Gastroesophageal sphincter (tissue), 4 donors: ENCODE measurements around the gene ATP5ME. TPM values are rescaled to one million over a fixed set of nuclear protein-coding genes. Genes with fewer than 3 reads are reported as not detected.
"Not testable (repeated sequence)": the region's sequence is repeated elsewhere in the genome, so short reads cannot be mapped to it uniquely, and the experiment has no call there.

Experiments used
- ATAC-seq: fragments of 150-250 bp; one replicate; pipeline ENCODE4 v1.9.1; 2016; ENCODE audit warnings: mild to moderate bottlenecking, moderate library complexity
- H3K27ac ChIP-seq, 4 donors: fragments of 200-600 bp; sonication (generic) in 3 of 4; 1 replicate in 3 of 4; 2 replicates in 1 of 4; pipeline ENCODE4 v1.5.1; 2016 to 2019
- H3K27me3 ChIP-seq: fragments of 200-600 bp; sonication (generic); one replicate; pipeline ENCODE4 v1.5.1; 2019
- H3K36me3 ChIP-seq, 2 donors: fragments of 200-600 bp; sonication (generic); one replicate each; pipeline ENCODE4 v1.5.1; 2019; ENCODE audit warnings: control low read depth in 1 of 2
- H3K4me1 ChIP-seq, 3 donors: fragments of 200-600 bp; sonication (generic); 1 replicate in 2 of 3; 2 replicates in 1 of 3; pipeline ENCODE4 v1.5.1; 2016 to 2019; ENCODE audit warnings: control low read depth in 2 of 3
- H3K4me3 ChIP-seq, 2 donors: fragments of 200-600 bp; sonication (generic); one replicate each; pipeline ENCODE4 v1.5.1; 2019; ENCODE audit warnings: mild to moderate bottlenecking in 1 of 2, moderate library complexity in 1 of 2
- H3K9me3 ChIP-seq, 3 donors: fragments of 200-600 bp; sonication (generic); one replicate each; pipeline ENCODE4 v1.5.1; 2017 to 2019; ENCODE audit warnings: control low read depth in 2 of 3
- CTCF ChIP-seq, 4 experiments: fragments of 200-600 bp in 2 of 4; fragments of 450-650 bp in 2 of 4; sonication (generic) in 1 of 4; IDR thresholded peaks; one replicate each; pipeline ENCODE4 v1.5.1; 2017 to 2019; ENCODE audit warnings: antibody characterized with exemption in 4 of 4, mild to moderate bottlenecking in 2 of 4, moderate library complexity in 2 of 4
- EP300 ChIP-seq: sonication (generic); formaldehyde crosslinking; IDR thresholded peaks from one replicate; pipeline ENCODE4 v1.6.1; 2017; ENCODE audit warnings: antibody characterized with exemption, mild to moderate bottlenecking
- POLR2A ChIP-seq, 2 donors: fragments of 450-650 bp; IDR thresholded peaks; one replicate each; pipeline ENCODE4 v1.6.1; 2017; ENCODE audit warnings: antibody characterized with exemption in 2 of 2, mild to moderate bottlenecking in 2 of 2, moderate library complexity in 1 of 2
- POLR2AphosphoS5 ChIP-seq: sonication (generic); formaldehyde crosslinking; IDR thresholded peaks from one replicate; pipeline ENCODE4 v1.6.1; 2017; ENCODE audit warnings: antibody characterized with exemption
- WGBS, 2 donors: methylation state at CpG; one replicate each; pipeline ENCODE4 v1.1.5; 2018; ENCODE audit warnings: low coverage in 1 of 2; 5-methylcytosine and 5-hydroxymethylcytosine counted together
- total RNA-seq, 4 donors: library from RNA; depleted of rRNA; stranded (reverse); fragments of >200 nt; gene quantifications; one replicate each; pipeline ENCODE4 v1.1.0, GENCODE V29; 2016

ATP5ME gene
- total RNA-seq, 4 donors from 2014 or later = 56.9 to 116 (median 106) TPM

GRCh38 chr4:708631-708933 lies 34.5 kb upstream of the ATP5ME start:
- no peak overlapping the region for H3K27ac ChIP-seq
- 82 to 100% methylated on average over 1 to 3 of the region's 6 CpGs for WGBS, 2 donors
- H3K4me3 ChIP-seq = peak overlapping the region in 1 of 2 donors; percentile 0
- H3K36me3 ChIP-seq = peaks cover 0 to 4% of the 10 kb centered on the region in 2 donors
- H3K27me3 ChIP-seq = no peaks in the 10 kb centered on the region
- ATAC-seq = no peak
- TF ChIP-seq POLR2A (IDR thresholded peaks at IDR 0.05) (no peak), POLR2AphosphoS5 (no peak), EP300 (no peak), CTCF (IDR thresholded peaks at IDR 0.05) (no peak)
- no peaks in the 10 kb centered on the region for H3K9me3 ChIP-seq
- H3K4me1 ChIP-seq = peaks cover 9 to 51% (median 15%) of the 10 kb centered on the region in 3 donors

GRCh38 chr4:707929-708630 lies 34.0 kb upstream of the ATP5ME start:
- 67% methylated on average over 1 of the region's 11 CpGs; no CpG with 5 or more reads in 1 of the 2 donors for WGBS, 2 donors
- Histone ChIP-seq H3K4me1 (peaks cover 9 to 51% (median 15%) of the 10 kb centered on the region in 3 donors), H3K27ac (no peak overlapping the region), H3K27me3 (no peaks in the 10 kb centered on the region), H3K9me3 (no peaks in the 10 kb centered on the region), H3K4me3 (peak overlapping the region in 1 of 2 donors; percentile 99), H3K36me3 (peaks cover 0 to 4% of the 10 kb centered on the region in 2 donors)
- no peak for TF ChIP-seq POLR2AphosphoS5
- no peak for TF ChIP-seq CTCF (IDR thresholded peaks at IDR 0.05)
- no peak for TF ChIP-seq POLR2A (IDR thresholded peaks at IDR 0.05)
- TF ChIP-seq EP300 = no peak
- no peak for ATAC-seq

- Histone ChIP-seq H3K4me3 (peak overlapping the region; percentile 96 to 99), H3K27ac (peak overlapping the region in 1 of 4 donors; percentile 93), H3K4me1 (peaks cover 9 to 51% (median 15%) of the 10 kb centered on the region in 3 donors), H3K27me3 (no peaks in the 10 kb centered on the region), H3K9me3 (no peaks in the 10 kb centered on the region), H3K36me3 (peaks cover 0 to 4% of the 10 kb centered on the region in 2 donors)
- WGBS, 2 donors = 38% methylated on average over 3 of the region's 21 CpGs; no CpG with 5 or more reads in 1 of the 2 donors
- TF ChIP-seq POLR2AphosphoS5 (no peak), POLR2A (IDR thresholded peaks at IDR 0.05) (no peak), EP300 (no peak), CTCF (IDR thresholded peaks at IDR 0.05) (no peak)
- no peak for ATAC-seq
These were observed 32.9 kb upstream of the ATP5ME start for GRCh38 chr4:706834-707598.

- ATAC-seq = not testable (repeated sequence)
- 5% methylated on average over 4 of the region's 21 CpGs; no CpG with 5 or more reads in 1 of the 2 donors for WGBS, 2 donors
- H3K4me1 ChIP-seq = peaks cover 9 to 51% (median 15%) of the 10 kb centered on the region in 3 donors
These were observed 32.1 kb upstream of the ATP5ME start for GRCh38 chr4:706083-706633.

GRCh38 chr4:705278-706082 lies 31.4 kb upstream of the ATP5ME start, which contains the start of gene PCGF3:
PCGF3 (plus strand) TSS chr4:705832; CDS start chr4:733681, 27,849 bp downstream.
- Histone ChIP-seq H3K9me3 (no peaks in the 10 kb centered on the region), H3K36me3 (peaks cover 0 to 4% of the 10 kb centered on the region in 2 donors), H3K27me3 (no peaks in the 10 kb centered on the region), H3K4me1 (peaks cover 9 to 51% (median 15%) of the 10 kb centered on the region in 3 donors), H3K4me3 (peak within 1 kb of the TSS; percentile 96 to 99), H3K27ac (peak within 1 kb of the TSS; percentile 49 to 93 (median 80))
- TF ChIP-seq EP300 (no peak), CTCF (IDR thresholded peaks at IDR 0.05) (peak in 1 of 4 experiments; percentile 8), POLR2A (IDR thresholded peaks at IDR 0.05) (peak; percentile 34 to 76), POLR2AphosphoS5 (peak; percentile 54)
- peak; percentile 98 for ATAC-seq
- WGBS, 2 donors = 7 to 10% methylated on average over 2 to 3 of the region's 82 CpGs

More at GRCh38 chr4:706083-706633, 32.1 kb upstream of the ATP5ME start:
- not testable (repeated sequence) for H3K36me3 ChIP-seq, H3K9me3 ChIP-seq, H3K27me3 ChIP-seq
- peak overlapping the region; percentile 96 to 99 for H3K4me3 ChIP-seq
- peak overlapping the region; percentile 49 to 93 (median 80) for H3K27ac ChIP-seq
